Type B pancreatic cell (in vitro differentiated cells): ENCODE results near the gene CAMSAP1. TPM values are rescaled to one million over a fixed set of nuclear protein-coding genes. Genes with fewer than 3 reads are reported as not detected.
A peak's percentile ranks its signal among the peaks of the same experiment; 100 is the strongest.

Source experiments
- DNase-seq: peaks from one replicate; pipeline ENCODE4 v3.0.0; 2021; ENCODE audit warnings: mixed read lengths; ENCODE audit not compliant: unreplicated experiment; ENCODE audit errors: extremely low spot score
- H3K27ac Mint-ChIP-seq: 2 replicates; pipeline ENCODE4 v1.8.0; 2021; ENCODE audit warnings: mild to moderate bottlenecking, mixed read lengths
- H3K27me3 Mint-ChIP-seq: 2 replicates; pipeline ENCODE4 v1.8.0; 2021; ENCODE audit warnings: mixed read lengths
- H3K36me3 Mint-ChIP-seq: 2 replicates; pipeline ENCODE4 v1.8.0; 2021; ENCODE audit warnings: mixed read lengths
- H3K4me1 Mint-ChIP-seq: one replicate; pipeline ENCODE4 v1.8.0; 2021; ENCODE audit warnings: mixed read lengths; ENCODE audit not compliant: unreplicated experiment
- H3K4me3 Mint-ChIP-seq: 2 replicates; pipeline ENCODE4 v1.8.0; 2021; ENCODE audit warnings: mild to moderate bottlenecking, mixed read lengths
- H3K9me3 Mint-ChIP-seq: 2 replicates; pipeline ENCODE4 v1.8.0; 2021; ENCODE audit warnings: mixed read lengths
- total RNA-seq: library from RNA; stranded (reverse); gene quantifications from 2 replicates; pipeline ENCODE4 v1.2.1, GENCODE V29; 2021; ENCODE audit warnings: low replicate concordance
- TF ChIP-seq, protein P1 (sequence below): fragments of 200-600 bp; sonication (generic); conservative IDR thresholded peaks from 2 replicates; pipeline ENCODE4 v1.5.0; 2021; ENCODE audit warnings: antibody characterized with exemption, mild to moderate bottlenecking

Gene CAMSAP1
- total RNA-seq, 1 donor from 2014 or later = 58.2 TPM

DNA sequence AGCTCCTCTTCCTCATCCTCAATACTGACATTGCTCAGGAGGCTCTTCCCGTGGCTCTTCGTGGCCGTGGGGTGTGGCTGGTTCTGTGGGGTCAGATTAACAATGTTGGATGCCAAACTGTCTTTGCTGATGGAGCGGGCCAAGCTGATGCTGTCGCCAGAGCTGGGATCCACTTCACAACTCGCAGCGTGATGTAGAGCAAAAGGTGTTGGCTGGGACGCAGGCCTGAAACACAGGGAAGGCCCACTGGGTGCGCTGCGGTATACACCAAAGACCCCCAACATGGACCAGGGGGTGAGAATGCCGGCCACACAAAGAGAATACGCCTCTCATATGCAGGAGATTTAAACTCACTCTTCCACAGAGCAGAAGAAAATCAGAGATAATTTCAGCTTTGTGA lies 84.3 kb downstream of the CAMSAP1 start:
- peaks cover under 1% of the 10 kb centered on the region for H3K9me3 Mint-ChIP-seq
- TF ChIP-seq, protein P1, sequence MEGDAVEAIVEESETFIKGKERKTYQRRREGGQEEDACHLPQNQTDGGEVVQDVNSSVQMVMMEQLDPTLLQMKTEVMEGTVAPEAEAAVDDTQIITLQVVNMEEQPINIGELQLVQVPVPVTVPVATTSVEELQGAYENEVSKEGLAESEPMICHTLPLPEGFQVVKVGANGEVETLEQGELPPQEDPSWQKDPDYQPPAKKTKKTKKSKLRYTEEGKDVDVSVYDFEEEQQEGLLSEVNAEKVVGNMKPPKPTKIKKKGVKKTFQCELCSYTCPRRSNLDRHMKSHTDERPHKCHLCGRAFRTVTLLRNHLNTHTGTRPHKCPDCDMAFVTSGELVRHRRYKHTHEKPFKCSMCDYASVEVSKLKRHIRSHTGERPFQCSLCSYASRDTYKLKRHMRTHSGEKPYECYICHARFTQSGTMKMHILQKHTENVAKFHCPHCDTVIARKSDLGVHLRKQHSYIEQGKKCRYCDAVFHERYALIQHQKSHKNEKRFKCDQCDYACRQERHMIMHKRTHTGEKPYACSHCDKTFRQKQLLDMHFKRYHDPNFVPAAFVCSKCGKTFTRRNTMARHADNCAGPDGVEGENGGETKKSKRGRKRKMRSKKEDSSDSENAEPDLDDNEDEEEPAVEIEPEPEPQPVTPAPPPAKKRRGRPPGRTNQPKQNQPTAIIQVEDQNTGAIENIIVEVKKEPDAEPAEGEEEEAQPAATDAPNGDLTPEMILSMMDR = no peak
- peaks cover 32% of the 10 kb centered on the region for H3K36me3 Mint-ChIP-seq
- no peak for DNase-seq
- H3K4me1 Mint-ChIP-seq = peaks cover 1% of the 10 kb centered on the region
- no peaks in the 10 kb centered on the region for H3K27me3 Mint-ChIP-seq
- H3K27ac Mint-ChIP-seq = no peak overlapping the region
- H3K4me3 Mint-ChIP-seq = no peak overlapping the region

DNA sequence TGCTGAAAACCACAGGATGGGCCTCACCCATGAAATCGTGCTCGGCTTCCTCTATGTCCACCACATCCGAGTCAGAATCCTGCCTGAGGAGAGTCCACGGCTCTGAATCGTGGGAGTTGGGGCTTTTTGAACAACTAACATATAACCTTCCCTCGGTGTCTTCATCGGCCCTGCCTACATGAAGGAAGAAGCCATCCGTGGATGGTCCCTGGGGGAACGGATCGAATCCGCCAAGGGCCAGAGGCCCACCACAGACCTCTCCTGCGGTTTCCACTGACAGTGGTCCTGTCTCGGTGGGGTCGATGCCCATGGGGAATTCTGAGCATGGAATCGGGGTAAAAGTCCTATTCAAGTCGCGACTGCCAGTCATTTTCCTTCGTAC lies 85.0 kb downstream of the CAMSAP1 start:
- peak; percentile 60 for DNase-seq
- Mint-ChIP-seq H3K27ac (no peak overlapping the region), H3K4me1 (no peaks in the 10 kb centered on the region), H3K27me3 (no peaks in the 10 kb centered on the region), H3K4me3 (no peak overlapping the region), H3K36me3 (peaks cover 29% of the 10 kb centered on the region), H3K9me3 (no peaks in the 10 kb centered on the region)
- TF ChIP-seq, protein P1 = no peak

DNA sequence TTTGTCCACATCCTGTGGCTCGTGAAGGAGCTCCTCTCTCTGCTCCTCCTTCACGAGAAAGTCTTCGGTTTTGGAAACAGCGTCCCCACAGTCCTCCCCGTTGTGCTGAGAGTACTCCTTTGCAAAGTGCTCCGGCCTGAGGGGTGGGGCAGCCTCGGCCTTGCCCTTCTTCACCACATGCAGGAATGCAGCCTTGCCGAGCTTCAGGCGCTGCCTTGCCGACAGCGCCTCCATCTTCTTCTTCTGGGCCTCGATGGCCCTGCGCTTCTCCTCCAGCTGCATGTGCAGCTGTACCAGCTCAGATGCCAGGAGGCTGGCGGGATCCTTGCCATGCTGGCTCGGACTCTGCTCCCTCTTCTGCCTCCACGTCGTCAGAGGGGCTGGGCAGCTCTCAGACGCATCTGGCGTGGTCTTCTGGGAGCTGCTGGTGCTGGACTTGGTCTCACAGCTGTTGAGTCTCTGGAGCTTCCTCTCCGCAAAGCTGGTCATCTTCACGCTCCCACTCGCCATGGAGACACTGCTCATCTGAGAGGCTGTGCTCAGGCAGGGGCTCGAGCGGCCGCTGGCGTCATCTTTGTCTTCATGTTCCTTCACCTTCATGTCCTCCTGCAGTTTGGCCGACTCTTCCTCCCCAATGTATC lies 85.5 kb downstream of the CAMSAP1 start:
- no peak overlapping the region for H3K27ac Mint-ChIP-seq

DNA sequence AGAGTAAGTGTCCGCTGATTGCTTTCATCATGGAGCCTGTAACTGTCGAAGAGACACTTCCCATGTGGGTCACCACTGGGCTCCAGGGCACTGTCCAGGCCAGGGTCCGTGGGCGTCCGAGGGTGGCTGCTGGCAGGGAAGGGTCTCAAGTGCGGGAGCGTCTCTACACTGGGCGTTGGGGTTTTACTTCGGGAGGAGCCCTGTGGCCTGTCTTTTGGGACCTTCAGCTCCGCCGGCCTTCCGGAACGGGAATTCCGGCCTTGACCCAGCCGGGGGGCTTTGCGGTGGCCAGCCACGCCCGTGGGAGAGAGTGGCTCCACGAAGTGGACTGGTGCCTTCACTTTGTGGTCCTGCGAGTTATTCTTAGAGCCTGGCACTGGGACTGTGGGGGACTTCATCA lies 86.2 kb downstream of the CAMSAP1 start:
- H3K36me3 Mint-ChIP-seq = peaks cover 22% of the 10 kb centered on the region
- DNase-seq = no peak

More for the DNA sequence above, 85.5 kb downstream of the CAMSAP1 start:
- TF ChIP-seq, protein P1 = no peak
- Mint-ChIP-seq H3K9me3 (no peaks in the 10 kb centered on the region), H3K4me1 (no peaks in the 10 kb centered on the region), H3K4me3 (no peak overlapping the region), H3K36me3 (peaks cover 26% of the 10 kb centered on the region), H3K27me3 (no peaks in the 10 kb centered on the region)
- peak; percentile 58 for DNase-seq

DNA sequence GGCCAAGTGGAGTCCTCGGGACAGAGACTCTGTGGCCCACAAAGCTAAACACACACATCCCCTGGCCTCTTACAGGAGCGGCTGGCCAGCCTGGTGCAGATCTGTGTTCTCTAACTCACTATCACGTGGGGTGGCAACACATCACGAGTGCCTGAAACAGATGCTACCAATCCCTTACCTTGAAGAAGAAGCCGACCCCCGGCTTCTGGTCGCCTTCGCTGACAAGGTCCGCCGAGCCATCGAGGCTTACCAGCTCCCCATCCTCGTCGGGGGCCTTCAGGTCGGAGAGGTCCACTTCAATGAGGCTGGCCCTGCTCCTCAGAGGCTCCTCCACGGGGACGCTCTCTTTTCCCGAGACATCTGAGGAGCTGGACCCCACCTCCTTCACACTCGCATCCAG lies 86.7 kb downstream of the CAMSAP1 start:
- TF ChIP-seq, protein P1 = no peak
- DNase-seq = no peak
- Mint-ChIP-seq H3K9me3 (no peaks in the 10 kb centered on the region), H3K27me3 (no peaks in the 10 kb centered on the region), H3K4me3 (no peak overlapping the region), H3K4me1 (no peaks in the 10 kb centered on the region), H3K27ac (no peak overlapping the region), H3K36me3 (peaks cover 22% of the 10 kb centered on the region)

More for the DNA sequence above, 86.2 kb downstream of the CAMSAP1 start:
- Mint-ChIP-seq H3K4me3 (no peak overlapping the region), H3K9me3 (no peaks in the 10 kb centered on the region), H3K4me1 (no peaks in the 10 kb centered on the region), H3K27ac (no peak overlapping the region), H3K27me3 (no peaks in the 10 kb centered on the region)
- TF ChIP-seq, protein P1 = no peak
